Stimulated activated CD8-positive, alpha-beta memory T cell treated with anti-CD3 and anti-CD28 coated beads, Interleukin-12 subunit alpha, Interleukin-12 subunit beta, amount 100 ng/mL, for 1 hour (primary cell): Measurements from ENCODE around the gene MBD2.
A peak's percentile ranks its signal among the peaks of the same experiment; 100 is the strongest.
"Not testable (repeated sequence)": the region's sequence is repeated elsewhere in the genome, so short reads cannot be mapped to it uniquely, and the experiment has no call there.

Source experiments
- DNase-seq: peaks from one replicate; pipeline ENCODE4 v3.0.0-alpha.2; 2020; ENCODE audit warnings: low read depth

Gene MBD2

DNA sequence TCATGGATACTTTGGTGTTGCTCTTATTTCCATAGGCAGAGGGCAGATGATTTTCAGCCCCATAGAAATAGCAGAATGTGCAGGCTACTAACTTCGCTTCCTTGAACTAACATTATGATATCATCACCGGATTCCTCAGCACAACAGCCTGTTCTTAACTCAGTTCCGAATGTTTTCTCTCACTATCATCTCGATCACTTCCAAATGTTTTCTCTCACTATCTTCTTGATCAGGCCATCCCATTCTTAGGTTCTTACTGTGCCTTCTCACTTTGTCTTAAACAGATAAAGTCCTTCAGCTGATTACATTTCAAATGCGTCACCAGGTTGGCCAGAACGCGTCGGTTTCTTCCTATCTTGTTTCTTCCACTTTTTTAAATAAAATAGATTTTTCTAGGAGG is 11.4 kb upstream of the MBD2 start:
- no peak for DNase-seq

DNA sequence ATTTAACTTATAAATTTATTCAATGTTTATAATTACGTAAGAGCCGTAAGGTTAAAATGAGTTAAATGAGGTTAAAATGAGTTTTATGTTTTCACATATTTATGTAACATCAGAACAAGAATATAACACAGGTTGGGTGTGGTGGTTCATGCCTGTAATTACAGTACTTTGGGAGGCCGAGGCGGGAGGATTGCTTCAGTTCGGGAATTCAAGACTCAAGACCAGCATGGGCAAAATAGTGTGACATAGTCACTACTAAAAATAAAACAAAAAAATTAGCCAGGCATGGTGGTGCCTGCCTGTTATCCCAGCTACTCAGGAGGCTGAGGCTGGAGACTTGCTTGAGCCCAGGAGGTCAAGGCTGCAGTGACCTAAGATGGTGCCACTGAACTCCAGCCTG is 9.3 kb upstream of the MBD2 start:
- DNase-seq, result no peak

DNA sequence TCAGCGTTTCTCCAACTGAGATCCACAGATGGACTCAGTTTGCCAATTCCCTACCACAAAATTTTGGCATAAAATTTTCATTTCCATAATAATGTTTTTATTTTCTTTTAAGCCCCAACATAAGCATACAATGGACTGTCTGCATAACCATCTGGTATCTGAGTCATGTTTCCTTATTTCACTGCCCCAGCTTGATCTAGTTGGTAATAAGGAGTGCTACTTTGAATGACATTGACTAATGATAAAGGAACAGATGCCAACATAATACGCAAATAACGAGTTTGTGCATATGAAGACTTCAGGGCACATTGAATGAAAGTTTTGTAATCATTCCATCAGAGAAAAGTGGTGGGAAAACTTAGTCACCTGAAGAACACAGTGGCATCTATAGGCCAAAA is 8.8 kb upstream of the MBD2 start:
- no peak for DNase-seq

DNA sequence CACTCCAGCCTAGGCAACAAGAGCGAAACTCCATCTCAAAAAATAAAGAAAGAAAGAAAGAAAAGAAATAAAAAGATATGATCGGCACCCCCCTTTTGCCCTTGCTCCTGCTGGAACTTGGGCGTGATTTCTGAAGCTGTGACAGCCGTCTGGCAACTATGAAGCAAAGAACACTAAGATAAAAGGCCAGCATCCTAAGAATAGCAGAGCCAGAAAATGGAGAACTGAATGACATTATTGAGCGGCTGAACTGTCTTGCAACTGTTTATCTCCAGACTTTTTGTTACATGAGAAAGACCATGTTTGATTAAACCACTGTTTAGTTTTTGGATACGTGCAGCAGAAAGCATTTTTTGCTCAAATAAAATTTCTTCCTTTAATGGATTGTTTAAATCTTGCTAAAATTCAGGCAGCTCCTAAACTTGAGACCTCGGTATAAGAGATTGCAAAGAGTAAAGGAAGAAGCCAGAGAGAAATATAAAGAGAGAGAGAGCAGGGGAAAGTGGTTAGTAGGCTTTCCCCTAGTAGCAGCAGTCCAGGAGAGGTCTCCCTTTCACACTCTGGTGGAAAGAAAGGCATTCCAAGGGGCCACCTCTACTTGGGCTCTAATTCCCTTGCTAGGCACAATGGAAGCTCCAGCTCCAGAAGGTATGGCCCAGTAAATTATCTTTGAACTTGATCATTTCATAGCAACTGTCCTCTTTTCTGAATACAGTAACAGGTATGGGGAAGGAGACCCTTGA is 8.2 kb upstream of the MBD2 start:
- no peak for DNase-seq

DNA sequence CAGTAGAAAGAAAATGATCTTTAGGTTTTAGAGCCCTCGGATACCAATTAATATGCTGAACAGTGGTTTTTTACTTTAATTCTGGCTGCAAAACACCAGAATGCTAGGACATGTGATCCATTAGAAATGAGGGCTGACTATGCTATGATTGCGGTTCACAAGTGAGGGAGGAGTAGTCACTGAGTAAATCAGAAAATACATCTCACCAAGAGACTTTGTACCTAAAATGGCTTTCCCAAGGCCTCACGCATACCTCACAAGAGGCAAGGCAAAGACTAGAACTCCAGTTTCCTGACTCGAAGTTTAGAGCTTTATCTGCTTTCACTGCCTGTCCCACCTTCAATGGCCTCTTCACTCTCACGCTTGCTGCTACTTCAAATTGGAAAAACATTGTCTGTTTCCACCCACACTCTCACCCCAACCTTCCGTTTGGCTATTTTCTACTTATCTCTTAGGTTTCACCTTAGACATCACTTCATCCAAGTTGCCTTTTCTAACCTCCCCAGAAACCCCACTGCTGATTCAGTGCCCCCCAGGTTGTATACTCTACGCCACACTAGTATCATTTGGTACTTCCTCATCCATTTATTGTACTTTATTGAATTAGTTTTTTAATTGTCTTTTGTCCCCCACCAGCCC is 5.1 kb upstream of the MBD2 start:
- no peak for DNase-seq

DNA sequence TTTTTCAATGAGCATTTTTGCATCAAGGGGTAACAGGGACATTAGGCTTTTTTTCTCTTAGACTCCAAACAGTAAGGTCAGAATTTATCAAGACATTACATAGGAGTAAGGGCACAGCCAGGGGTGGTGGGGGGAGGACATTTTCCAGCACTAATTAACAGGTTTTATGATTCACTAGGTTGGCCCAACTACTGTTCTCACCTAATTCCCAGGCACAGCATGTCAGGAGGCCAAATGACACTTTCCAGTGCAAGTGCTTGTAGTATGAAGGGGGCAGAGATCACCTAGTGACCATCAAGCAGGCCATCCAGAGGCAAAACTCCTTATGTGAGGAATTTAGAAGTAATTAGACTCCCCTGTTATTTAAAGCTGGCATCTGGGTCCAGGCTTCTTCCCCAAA is 3.9 kb upstream of the MBD2 start:
- DNase-seq, result no peak

DNA sequence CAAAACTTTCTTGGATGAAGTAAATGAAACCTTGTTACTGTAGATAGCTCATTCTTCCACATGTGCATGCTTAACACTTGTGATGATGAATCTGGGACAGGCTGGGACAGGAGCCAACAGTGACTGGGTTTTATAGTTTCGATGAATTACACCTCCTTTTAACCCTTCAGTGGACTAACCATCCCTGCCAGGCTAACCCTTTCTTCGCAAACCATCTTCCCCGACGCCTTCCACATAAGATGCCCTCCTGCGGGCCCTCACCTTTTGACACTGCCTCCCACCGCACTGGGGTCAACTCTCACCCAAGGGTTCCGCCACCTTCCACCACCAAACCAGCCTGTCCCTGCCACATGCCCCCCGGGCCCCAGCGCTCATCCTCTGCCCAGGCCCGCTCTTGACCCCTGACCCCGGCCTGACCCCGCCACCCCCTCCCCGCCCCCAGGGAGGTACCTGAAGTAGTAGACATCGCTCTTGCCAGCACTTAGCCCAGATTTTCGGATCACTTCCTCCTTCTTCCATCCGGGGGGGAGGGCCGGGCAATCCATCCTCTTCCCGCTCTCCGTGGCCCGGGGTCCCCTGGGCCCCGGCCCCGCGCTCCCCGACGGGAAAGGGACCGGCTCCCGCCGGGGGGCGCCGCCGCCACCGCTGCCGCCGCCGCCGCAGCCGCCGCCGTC is 764 bp downstream of the MBD2 start:
- no peak for DNase-seq

DNA sequence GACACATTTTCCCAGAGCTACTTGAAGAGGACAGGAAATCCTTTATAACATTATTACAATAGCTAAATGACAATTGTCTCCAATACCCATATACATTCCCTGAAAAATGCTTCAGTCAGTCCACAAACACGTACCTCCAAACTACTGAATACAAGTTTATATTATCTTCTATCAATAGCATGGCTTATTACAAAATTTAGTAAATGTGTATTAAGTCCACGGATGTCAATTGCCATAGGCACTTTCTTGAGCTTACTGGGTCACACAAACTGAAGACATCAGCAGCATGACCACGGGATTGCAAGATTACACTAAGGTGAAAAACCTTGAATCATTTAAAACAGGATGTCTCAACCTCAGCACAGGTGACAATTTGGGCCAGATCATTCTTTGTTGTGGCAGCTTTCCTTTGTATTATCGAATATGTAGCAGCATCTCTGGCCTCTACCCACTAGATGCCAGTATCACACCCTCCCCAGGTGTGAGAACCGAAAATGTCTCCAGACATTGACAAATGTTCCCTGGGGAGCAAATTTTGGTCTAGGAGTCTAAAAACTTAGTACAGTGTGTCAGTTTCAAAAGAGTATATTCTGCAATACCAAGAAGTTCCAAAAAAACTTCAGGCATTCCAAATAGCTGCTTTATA is 1.4 kb downstream of the MBD2 start:
- peak; percentile 13 for DNase-seq

DNA sequence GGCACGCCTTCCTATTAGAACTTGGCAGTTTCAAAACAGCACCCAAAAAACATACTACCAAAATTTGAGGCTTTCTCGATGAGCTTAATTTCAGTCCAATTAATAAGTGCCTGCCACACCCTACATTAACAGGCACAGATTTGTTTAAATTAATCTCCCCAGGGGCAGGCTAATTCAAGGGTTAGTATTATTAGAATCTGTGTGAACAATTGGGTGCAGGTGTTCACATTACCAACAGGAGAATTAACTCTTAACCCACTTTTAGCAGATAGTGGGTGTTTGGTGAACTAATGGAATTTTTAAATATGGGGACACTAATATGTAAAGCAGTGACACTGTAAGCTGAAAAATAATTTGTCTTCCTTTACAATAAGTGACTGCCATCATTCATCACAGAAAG is 4.1 kb downstream of the MBD2 start:
- no peak for DNase-seq

DNA sequence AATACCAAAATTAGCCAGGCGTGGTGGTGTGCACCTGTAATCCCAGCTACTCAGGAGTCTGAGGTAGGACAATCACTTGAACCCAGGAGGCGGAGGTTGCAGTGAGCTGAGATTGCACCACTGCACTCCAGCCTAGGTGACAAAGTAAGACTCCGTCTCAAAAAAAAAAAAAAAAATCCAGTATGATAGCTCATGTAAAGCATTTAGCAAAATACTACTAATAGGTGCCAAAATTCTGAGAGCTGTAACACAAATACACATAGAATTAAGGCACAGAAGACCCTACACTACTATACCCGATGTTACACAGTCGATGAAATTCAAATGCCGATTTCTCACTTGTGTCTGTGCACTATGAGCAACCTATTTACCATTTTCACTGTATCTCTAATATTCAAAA is 5.7 kb downstream of the MBD2 start:
- DNase-seq, result not testable (repeated sequence)

DNA sequence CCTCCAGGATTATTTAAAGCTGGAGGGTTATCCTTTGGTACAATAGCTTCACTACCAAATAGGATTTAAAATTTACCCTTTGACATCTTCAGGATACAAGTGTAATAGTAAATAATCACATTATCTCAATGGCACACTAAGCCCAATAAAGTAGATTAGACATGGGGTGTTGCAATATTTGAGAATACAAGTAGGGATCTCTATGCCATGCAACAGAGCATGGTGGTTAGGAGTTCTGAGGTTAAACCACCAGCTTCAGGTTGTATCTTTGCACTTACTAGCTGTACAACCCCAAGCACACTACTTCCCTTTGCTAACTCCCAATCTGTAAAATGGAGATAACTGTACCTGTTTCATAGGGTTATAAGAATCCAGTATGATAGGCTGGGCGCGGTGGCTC is 6.2 kb downstream of the MBD2 start:
- DNase-seq, result no peak

DNA sequence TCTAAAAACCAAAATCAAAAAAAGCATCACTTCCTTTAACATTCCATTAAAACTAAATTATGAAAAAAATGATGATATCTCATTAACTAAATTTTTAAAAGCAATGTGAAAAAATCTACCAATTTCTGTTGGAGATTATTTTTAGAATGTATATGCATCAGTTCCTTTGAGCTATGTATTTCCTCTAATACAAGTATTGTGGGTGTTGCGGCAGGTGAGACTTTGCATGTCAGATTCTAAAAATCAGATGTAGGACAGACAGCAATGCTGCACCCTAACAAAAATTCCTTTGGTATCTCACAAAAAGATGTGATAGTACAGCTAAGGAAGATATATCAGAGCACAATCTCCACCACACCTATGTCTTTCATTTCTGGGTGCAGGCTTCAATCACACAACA is 6.8 kb downstream of the MBD2 start:
- no peak for DNase-seq

DNA sequence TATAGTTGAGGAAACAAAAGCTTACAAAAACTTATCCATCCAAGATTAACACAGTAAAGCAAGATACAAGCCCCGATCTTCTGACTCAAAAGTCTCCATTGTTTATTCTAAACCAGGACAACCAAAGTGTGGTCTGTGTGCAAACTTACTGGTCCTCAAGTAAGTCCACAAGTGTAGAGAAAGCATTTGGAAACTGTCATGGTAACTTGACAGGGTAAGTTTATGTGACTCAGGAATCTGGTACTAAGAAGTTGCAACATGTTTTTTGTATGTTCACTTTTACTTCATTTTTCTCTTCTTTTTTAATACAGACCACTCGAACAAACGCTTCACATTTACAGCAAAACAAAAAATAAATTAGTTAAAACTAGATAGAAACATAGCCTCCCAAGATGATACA is 9.4 kb downstream of the MBD2 start:
- DNase-seq, result no peak

DNA sequence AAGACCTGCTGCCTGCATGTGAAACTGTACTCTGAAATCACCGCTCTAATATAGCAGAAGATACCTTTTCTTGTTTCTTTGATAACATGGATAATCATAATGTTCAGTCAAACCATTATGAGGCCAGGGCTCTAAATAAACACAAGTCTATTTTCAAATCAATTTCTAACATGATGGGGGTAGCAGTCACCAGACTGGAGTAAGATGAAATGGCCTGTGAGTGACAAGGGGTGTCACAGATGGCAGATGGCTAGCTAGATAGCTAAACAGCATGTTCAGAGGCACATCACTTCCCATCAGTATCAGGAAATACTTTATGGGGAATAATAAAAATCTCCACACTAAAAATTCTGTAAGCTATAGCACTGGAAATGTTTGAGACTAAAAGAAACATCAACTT is 14.0 kb downstream of the MBD2 start:
- no peak for DNase-seq

DNA sequence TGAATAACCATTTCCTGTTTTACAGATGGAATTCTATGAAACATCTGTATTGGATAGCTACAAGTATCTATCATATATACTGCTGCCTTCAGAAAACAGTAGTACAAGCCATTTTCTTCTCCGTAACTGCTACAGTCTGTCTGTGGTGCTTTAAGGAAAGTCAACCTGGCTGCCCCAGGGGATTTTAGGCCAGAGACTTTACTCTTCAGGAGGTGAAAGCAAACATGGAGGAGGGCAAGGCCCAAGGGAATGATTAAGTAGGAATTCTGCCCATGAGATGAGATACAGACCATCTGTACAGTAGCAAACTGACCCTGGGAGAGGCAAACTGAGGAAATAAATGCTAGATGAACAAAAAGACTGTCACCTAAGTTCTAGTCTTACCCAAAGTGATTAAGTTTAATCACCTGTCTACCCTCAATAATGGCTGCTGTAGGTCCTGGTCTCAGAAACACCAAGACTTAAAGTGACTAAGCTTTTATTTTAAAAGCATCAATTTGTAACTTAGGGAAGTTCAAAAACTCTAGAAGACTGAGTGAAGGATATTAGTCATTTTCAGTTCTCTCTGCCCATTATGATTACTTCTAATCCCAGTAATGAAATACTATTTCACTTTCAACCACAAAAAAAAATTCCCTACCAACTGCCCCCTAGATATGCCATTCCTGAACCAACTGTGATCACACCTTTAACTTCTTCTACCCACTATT is 14.8 kb downstream of the MBD2 start:
- DNase-seq, result no peak

DNA sequence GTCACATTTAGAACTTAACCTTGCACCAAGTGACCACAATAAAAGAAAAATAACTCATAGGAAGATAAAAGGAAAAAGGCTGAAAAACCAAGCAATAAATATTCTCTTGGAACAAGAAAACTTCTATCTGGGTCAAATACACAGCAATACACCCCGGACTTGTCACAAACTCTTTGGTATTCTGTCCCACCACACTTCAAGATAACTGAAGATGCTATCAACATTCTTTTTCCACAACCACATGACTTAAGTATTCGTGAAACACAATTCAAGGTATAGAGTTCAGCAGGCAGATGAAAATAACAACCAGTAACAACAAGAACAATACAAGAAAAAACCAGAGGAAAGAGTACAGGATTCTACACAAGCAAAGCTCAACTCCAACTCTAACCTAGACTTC is 18.0 kb downstream of the MBD2 start:
- no peak for DNase-seq

DNA sequence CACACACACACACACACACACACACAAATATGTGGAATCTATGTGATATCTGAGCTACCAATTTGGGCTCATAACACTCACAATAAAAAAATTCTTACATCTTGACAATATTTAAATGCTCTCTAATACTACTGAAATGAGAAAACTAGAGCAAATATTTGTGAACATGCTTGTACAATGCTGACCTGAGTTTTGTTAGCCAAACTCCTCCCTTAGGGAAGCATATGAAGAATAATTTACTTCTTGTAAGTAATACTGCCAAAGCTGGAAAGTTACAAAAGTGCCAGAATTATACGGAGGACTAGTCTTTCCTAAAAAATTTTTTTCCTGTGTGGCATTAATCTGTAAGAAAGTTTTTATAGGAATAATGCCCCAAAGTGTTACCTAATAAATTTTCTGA is 18.5 kb downstream of the MBD2 start:
- no peak for DNase-seq

DNA sequence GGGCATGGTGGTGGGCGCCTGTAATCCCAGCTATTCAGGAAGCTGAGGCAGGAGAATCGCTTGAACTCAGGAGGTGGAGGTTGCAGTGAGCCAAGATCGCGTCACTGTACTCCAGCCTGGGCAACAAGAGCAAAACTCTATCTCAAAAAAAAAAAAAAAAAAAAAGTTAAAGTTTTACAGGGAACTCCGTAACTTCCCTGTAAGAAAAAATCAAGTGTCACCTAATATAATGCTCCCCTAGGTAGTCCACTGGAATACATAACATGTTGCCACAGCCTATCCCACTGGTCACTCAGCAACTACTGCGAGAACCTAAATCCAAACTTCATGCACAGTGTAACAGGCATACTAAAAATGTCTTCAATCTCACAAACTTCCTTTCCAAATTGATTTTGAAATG is 19.0 kb downstream of the MBD2 start:
- DNase-seq, result not testable (repeated sequence)

DNA sequence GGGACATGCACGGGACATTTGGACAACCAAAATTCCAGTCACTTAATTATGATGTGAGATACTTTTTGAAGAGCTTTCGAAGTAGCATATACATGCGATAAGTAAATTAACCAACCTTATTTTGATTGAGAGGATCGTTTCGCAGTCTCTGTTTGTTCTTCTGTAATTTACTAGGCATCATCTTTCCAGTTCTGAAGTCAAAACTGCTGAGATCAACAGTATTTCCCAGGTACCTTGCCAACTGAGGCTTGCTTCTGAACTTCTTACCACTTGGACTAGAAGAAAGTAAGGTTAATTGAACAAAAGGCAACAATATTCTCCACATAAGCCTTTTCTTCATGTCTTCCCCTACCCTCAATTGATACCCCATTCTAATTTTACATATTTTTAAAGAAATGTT is 19.6 kb downstream of the MBD2 start:
- no peak for DNase-seq

DNA sequence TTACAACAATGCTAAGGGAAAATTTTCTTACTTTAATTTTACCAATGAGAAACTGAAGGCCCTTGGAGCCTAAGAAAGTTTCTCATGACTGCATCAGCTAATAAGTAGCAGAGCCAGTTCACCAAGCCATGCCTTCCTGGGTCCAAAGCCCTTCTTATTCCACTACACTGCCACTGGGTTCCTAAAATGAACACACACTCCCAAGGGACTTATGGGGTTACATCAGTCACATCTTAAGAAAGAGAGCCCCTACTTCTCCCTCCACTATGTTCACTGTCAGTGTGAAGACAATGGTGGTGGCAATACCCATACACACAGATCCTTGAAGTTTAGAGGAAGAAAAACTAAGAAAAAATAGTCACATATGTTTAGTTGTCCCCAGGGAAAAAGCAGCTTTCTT is 20.6 kb downstream of the MBD2 start:
- no peak for DNase-seq

DNA sequence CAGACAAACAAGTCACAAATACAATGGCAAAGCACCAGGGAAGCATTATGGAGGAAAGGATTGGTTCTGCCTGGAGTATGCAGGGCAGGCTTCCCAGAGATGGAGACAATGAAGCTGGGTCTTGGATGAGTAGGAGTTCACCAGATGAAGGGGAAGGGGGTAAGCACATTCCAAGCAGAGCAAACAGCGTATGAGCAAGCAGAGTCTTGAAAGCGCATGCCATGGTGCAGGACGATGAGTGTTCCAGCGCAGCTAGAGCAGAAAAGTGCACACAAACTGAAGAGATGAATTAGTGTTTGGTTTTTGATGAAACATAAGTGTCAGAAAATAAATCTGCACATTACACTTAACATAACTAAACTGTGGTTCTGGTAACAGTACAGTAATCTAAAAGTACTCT is 21.6 kb downstream of the MBD2 start:
- no peak for DNase-seq

DNA sequence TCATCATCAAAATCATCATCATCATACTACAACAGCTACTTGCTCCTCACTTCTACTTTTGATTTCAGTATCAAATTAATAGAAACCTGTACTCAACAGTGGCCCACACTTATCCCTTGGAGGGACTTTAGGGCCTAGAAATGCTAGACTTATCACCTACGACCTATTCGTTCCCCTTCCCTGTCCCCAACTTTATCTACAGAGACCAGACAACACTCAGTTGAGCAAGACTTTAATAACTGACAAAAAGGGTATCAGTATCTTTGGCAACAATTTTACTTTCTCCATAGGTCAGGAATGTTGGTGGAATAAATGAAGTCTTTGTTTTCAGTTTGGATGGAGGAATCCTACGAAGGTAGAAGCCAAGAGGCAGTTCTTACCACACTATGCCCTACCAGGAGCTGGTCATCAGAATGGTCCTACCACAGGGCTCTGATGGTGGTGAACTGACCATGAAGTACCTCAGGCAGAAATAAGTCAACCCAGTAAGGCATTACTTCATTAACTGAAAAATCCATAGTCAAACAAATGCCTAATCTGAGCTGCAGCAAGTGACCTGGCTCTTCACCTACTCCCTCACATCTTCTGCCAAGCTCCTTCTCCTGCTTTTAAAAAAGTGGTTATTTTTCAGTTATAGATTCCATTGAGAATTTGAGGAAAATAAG is 26.6 kb downstream of the MBD2 start:
- DNase-seq, result no peak
